CD4-positive, alpha-beta T cell treated with Interleukin-10 for 1 hour (primary cell): ENCODE results near the gene ACVR1C.
"Not testable (repeated sequence)": the region's sequence is repeated elsewhere in the genome, so short reads cannot be mapped to it uniquely, and the experiment has no call there.

Experiments
- DNase-seq: peaks from one replicate; pipeline ENCODE4 v3.0.0-alpha.2; 2020

Gene ACVR1C

GRCh38 chr2:157572725-157573124, 55.9 kb downstream of the ACVR1C start:
- DNase-seq: peak; percentile 10

GRCh38 chr2:157566623-157567022, 62.0 kb downstream of the ACVR1C start:
- DNase-seq: not testable (repeated sequence)

GRCh38 chr2:157566113-157566512, 62.6 kb downstream of the ACVR1C start:
- DNase-seq: not testable (repeated sequence)

DNA sequence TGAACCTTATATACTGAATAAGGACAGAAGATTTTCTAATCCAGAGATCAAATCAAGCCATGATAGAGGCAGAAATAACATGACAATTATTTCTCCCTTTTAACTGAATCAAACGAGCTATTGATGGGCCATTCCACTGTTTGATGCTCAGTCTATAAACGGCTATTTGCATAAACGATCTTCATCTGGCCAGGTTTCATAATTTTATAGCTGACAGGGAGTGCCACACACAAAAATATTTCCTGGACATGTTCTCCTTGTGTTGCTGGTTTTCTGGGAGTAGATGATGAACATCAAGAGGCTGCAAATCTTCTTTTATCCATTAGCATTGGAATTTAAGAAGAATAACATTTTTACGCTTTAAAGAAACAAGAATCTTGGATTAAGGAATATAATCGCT, 63.1 kb downstream of the ACVR1C start:
- no peak for DNase-seq

GRCh38 chr2:157559890-157560289, 68.8 kb downstream of the ACVR1C start:
- no peak for DNase-seq

DNA sequence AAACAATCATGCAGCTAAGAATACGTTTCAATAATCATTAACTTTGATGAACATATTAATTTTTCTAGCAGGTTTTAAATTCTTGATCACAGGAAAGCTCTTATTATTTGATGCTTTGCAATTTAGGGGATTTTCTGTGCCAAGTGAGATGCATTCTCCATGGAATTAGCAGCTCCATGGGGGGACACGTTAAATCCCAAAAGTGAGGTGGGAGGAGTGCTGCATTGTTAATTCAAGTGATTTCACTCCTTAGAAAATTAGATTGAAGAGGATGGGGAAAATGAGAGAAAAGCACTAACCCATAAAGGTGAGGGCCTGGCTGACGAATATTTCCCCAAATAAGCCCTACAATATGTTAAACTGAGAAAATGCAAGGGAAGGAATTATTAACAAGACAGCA, 69.2 kb downstream of the ACVR1C start:
- DNase-seq: no peak

DNA sequence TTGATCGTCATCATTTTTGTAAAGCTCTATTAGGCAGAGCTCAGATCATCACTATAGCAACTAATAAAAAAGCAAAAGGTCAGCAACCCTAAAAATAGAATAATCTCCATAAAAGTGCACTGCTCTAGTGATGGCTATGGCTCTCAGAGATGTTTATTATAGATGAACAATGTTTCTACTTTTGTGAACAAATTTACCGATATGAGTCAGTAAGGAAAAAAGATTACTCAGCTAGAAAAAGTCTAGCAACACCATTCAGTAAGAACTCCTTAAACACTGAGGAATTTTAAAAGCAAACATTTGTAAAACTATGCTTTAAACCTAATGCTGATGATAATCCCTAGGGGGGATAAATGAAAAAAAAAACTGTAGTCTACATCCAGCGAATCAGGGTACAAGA, 69.6 kb downstream of the ACVR1C start:
- DNase-seq: no peak

DNA sequence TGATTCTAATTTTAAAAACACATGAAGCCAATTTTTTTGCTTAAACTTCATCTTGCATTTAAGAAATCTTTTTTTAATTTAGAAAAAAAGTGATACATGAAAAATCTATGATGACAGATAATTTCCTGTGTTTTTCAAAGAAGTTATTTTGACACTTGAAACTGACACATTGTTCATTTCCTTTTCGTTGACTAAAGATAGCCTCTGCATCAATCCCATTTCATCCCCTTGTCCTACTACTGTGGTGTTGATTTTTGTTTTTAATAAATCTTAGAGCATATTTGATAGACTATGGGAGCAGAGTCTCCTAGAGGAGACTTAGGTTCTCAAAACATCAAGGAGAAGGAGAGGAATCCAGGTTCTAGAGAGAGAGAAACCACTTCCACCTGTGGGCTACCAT, 70.9 kb downstream of the ACVR1C start:
- DNase-seq: no peak

DNA sequence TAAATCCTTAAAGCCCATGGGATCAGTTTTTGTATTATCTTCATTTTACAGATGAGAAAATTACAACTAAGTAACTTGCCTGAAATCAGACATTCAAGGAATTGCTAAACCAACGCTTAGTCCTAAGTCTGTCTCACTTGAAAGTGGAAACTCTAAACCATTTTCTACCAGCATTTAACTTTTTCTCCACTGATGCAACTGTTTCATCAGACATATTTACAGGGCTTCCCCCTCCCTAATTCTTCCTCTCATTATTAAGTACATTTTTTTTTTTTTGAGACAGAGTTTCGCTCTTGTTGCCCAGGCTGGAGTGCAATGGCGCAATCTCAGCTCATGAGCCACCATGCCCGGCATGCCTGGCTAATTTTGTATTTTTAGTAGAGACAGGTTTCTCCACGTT, 88.6 kb downstream of the ACVR1C start:
- no peak for DNase-seq

DNA sequence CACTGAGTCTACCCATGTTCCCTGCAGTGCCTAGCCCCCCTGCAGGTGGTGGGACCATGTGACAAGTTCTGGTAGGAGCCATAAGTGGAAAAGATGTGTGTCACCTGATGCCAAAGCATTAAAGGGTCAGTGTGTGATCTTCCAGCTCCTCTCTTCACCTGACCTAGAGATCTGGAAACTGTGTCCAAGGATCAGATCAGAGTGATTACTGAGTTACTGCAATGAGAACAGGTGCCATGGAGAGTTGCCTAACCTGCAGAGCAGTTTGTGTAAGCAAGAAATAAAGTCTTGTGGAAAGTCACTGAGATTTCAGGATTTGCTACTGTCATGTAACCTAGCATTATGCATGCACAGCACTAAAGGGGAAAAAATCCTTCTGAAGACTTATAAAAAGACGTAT, 90.6 kb downstream of the ACVR1C start:
- DNase-seq: no peak

- DNase-seq: no peak
Observed at GRCh38 chr2:157536815-157537214, 91.8 kb downstream of the ACVR1C start.

DNA sequence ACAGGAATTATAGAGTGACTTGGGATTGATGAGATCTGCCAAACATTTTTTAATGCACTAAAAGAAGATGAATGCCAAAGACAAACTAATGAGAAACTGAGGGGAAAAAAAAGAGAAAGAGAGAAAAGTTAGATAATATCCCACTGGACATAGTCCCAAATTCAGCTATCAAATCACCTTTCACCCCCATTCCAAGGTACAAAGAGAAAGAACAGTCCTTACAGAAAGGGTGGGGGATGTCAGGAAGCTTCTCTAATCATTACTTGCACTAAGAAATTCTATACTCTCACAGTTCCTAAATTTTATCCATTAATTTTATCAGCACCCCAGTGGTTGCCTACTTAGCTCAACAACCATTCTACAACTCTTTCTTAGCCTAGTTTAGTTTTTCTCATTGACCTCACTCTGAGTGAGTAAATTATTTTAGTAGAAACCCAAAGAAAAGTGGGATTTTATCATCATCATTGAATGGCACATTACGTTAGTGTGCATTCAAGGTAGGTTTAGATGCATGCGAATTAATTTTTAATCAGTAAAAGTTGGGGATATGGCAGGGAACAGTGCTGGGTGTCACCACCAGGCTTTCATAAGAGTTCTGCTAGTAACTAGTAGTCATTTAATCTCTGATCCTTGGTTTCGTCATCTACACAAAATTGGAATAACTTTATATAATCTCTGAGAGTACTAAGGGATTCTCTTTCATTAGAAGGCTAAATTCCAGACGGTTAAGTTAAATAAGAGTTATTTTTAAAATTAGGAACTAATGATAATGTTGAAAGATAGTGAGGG, 99.5 kb downstream of the ACVR1C start:
- no peak for DNase-seq

GRCh38 chr2:157526070-157526469, 102.6 kb downstream of the ACVR1C start:
- DNase-seq: no peak

- no peak for DNase-seq
Observed at GRCh38 chr2:157523270-157524247, 105.1 kb downstream of the ACVR1C start.

- not testable (repeated sequence) for DNase-seq
Observed at GRCh38 chr2:157514966-157515365, 113.7 kb downstream of the ACVR1C start.

GRCh38 chr2:157509744-157510143, 118.9 kb downstream of the ACVR1C start:
- no peak for DNase-seq

GRCh38 chr2:157508676-157509075, 120.0 kb downstream of the ACVR1C start:
- no peak for DNase-seq

DNA sequence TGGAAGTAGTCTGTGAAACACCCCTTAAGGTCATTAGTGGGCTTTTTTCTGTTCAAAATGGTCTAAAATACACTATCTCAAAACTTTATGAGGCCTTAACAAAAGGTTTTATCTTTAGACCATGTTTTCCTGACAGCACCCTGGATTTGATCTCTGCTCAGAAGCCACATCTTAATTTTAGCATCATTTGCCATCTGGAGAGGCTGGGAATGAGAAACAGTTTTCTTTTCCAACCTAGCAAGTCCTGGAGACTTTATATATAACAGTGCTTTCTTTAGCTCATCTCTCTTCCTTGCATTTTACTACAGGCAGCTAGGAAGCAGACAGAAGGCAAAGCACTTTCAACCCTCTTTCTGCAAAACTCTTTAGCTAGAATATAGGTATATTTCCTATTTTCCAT, 122.1 kb downstream of the ACVR1C start:
- no peak for DNase-seq

DNA sequence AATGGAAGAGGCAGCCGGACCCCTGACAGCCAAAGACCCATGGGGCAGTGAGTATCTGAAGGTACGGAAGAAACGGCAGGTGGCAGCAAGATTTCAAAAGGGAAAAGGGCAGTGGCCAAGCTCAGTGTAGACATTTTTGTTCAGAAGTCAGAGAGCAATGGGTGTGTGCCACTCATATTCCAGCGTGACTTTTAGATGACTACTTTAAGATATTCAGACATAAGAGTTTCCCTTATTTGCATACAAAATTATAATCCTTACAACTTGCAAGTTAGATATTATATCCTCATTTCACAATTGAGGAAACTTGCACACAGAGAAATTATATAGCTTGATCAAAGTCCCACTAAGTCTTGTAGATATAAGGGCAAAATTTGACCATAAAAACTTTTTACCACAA, 124.0 kb downstream of the ACVR1C start:
- no peak for DNase-seq

DNA sequence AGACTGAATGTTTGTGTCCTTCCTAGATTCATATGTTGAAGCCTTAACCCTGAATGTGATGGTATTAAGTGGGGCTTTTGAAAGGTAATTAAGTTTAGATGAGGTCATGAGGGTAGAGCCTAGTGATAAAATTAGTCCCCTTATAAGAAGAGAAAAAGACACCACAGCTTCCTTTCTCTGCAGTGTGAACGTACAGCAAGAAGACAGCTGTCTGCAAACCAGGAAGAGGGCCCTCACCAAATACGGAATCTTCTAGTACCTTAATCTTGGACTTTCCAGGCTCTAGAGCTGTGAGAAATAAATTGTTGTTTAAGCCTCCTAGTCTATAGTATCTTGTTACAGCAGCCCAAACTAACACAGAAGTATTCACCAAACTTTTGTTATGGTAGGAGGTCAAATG, 127.6 kb downstream of the ACVR1C start:
- DNase-seq: no peak

DNA sequence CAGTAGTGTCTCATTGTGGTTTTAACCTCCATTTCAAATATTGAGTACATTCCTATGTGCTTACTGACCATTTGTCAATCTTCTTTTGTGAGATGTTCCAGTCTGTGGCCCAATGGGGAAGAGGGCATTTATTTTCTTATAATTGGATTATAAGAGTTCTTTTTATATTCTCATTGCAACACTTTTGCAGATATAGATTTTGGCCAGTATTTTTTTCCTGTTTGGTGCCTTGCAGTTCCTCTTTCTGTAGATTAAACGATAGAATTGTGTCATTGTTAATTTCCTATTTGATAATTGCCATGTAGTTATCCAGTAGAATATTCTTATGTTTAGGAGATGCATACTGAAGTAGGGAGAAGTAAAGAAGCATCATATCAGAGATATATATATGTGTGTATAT, 128.3 kb downstream of the ACVR1C start:
- no peak for DNase-seq

GRCh38 chr2:157498483-157498882, 130.2 kb downstream of the ACVR1C start:
- DNase-seq: no peak

DNA sequence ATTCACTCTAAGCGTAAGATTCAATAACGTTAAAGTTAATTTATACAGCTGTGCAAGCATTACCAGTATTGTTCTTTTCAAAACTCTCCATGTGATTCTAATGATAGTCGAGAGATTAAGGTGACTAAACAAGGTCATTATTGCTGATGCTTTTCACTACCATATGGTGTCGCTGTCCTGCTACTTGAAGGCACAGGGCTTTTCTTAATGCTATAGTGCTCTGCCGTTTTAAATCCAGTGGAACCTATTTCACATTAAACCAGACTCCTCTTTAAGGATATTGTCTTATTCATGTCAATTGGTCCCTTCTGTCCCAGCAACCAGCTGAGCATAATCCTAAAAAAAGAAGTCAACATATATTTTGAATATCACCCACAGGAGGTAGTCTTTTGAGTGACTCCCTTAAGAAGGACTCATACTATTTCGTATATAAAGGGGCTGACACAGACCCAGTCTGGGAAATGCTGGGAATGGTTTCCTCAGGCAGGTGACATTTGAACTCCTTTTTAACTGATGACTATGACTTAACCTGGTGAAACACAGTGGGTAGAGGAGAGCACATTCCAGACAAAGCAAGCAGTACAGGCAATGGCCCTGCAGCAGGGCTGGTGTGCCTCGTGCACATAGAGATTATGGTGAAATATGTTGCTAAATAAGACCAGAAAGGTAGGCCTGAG, 130.9 kb downstream of the ACVR1C start:
- DNase-seq: peak; percentile 55
